Measurements from ENCODE around the gene PSRC1.
A peak's percentile ranks its signal among the peaks of the same experiment; 100 is the strongest.
"Not testable (repeated sequence)": the region's sequence is repeated elsewhere in the genome, so short reads cannot be mapped to it uniquely, and the experiment has no call there.

PSRC1 gene

GRCh38 chr1:109282952-109283747, at the start of gene PSRC1:
TSS of gene PSRC1 (minus strand) at chr1:109283145.
- peak; percentile 87 for DNase-seq

GRCh38 chr1:109331113-109331512, 48.2 kb upstream of the PSRC1 start:
- no peak for DNase-seq

GRCh38 chr1:109327285-109327684, 44.3 kb upstream of the PSRC1 start:
- DNase-seq, result no peak

GRCh38 chr1:109322974-109323373, 40.0 kb upstream of the PSRC1 start:
- DNase-seq, result no peak

- DNase-seq, result no peak
Measured at GRCh38 chr1:109319114-109319513, 36.2 kb upstream of the PSRC1 start.

- no peak for DNase-seq
Measured at GRCh38 chr1:109316506-109316905, 33.6 kb upstream of the PSRC1 start.

- no peak for DNase-seq
Measured at GRCh38 chr1:109315288-109315687, 32.3 kb upstream of the PSRC1 start.

- DNase-seq, result no peak
Measured at GRCh38 chr1:109314795-109315194, 31.9 kb upstream of the PSRC1 start.

- DNase-seq, result no peak
Measured at GRCh38 chr1:109312978-109313775, 30.2 kb upstream of the PSRC1 start.

GRCh38 chr1:109312246-109312645, 29.3 kb upstream of the PSRC1 start:
- no peak for DNase-seq

- DNase-seq, result no peak
Measured at GRCh38 chr1:109309347-109309746, 26.4 kb upstream of the PSRC1 start.

GRCh38 chr1:109307274-109308021, 24.5 kb upstream of the PSRC1 start:
- no peak for DNase-seq

- DNase-seq, result no peak
Measured at GRCh38 chr1:109306832-109307273, 23.9 kb upstream of the PSRC1 start, which contains the start of gene MYBPHL. TSS of gene MYBPHL (minus strand) at chr1:109307011. CDS start at chr1:109306991, 20 bp downstream.

GRCh38 chr1:109305991-109306390, 23.0 kb upstream of the PSRC1 start:
- DNase-seq, result not testable (repeated sequence)

GRCh38 chr1:109304226-109304920, 21.4 kb upstream of the PSRC1 start:
- DNase-seq, result no peak

GRCh38 chr1:109301874-109302273, 18.9 kb upstream of the PSRC1 start:
- no peak for DNase-seq

- no peak for DNase-seq
Measured at GRCh38 chr1:109300650-109301151, 17.8 kb upstream of the PSRC1 start.

GRCh38 chr1:109299558-109300343, 16.8 kb upstream of the PSRC1 start:
- DNase-seq, result no peak

- DNase-seq, result no peak
Measured at GRCh38 chr1:109298666-109299557, 16.0 kb upstream of the PSRC1 start.

GRCh38 chr1:109296782-109297181, 13.8 kb upstream of the PSRC1 start:
- no peak for DNase-seq
